Measurements from ENCODE around the gene IL17D.
A peak's percentile ranks its signal among the peaks of the same experiment; 100 is the strongest.
"Not testable (repeated sequence)": the region's sequence is repeated elsewhere in the genome, so short reads cannot be mapped to it uniquely, and the experiment has no call there.

Gene IL17D

GRCh38 chr13:20702915-20703779 lies at the start of gene IL17D:
Gene IL17D (plus strand): TSS chr13:20703699. CDS start chr13:20704002, 303 bp downstream.
- Mint-ChIP-seq H3K27me3 (peaks cover 9% of the 10 kb centered on the region), H3K9me3 (ENCODE audit: low read depth) (no peaks in the 10 kb centered on the region), H3K27ac (peak within 1 kb of the TSS; percentile 91), H3K36me3 (no peaks in the 10 kb centered on the region), H3K4me1 (ENCODE audit: low read depth) (peaks cover 15% of the 10 kb centered on the region), H3K4me3 (peak within 1 kb of the TSS; percentile 93)

GRCh38 chr13:20654156-20654555 lies 49.3 kb upstream of the IL17D start:
- no peaks in the 10 kb centered on the region for H3K27me3 Mint-ChIP-seq
- no peaks in the 10 kb centered on the region for H3K9me3 Mint-ChIP-seq (ENCODE audit: low read depth)
- peaks cover 3% of the 10 kb centered on the region for H3K36me3 Mint-ChIP-seq
- H3K27ac Mint-ChIP-seq: no peak overlapping the region
- H3K4me3 Mint-ChIP-seq: no peak overlapping the region
- H3K4me1 Mint-ChIP-seq (ENCODE audit: low read depth): no peaks in the 10 kb centered on the region

- H3K27ac Mint-ChIP-seq: no peak overlapping the region
- peaks cover 12% of the 10 kb centered on the region for H3K36me3 Mint-ChIP-seq
- no peaks in the 10 kb centered on the region for H3K4me1 Mint-ChIP-seq (ENCODE audit: low read depth)
- H3K9me3 Mint-ChIP-seq (ENCODE audit: low read depth): no peaks in the 10 kb centered on the region
- H3K4me3 Mint-ChIP-seq: no peak overlapping the region
- H3K27me3 Mint-ChIP-seq: no peaks in the 10 kb centered on the region
Measured at GRCh38 chr13:20658451-20659040, 45.0 kb upstream of the IL17D start.

DNA sequence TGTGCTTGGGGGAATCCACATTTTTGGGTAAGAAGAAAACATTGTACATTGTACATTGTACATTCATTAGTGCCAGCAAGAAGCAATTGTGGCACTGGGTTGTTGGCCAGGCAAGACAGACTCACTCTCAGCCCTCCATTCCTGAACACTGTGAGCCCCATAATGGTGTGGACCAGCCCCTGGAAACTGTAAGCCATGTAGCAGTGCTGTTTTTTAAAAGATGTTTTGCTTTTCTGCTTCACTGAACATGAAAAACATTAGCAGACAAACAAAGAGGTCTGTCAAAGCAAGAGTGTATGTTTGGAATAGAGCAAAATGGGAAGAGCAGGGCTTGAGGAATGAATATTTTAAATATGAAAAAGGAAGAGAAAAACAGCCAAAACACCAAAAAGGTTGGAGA lies 39.1 kb upstream of the IL17D start:
- Mint-ChIP-seq H3K27ac (no peak overlapping the region), H3K4me1 (ENCODE audit: low read depth) (no peaks in the 10 kb centered on the region), H3K27me3 (no peaks in the 10 kb centered on the region), H3K9me3 (ENCODE audit: low read depth) (no peaks in the 10 kb centered on the region), H3K4me3 (no peak overlapping the region), H3K36me3 (peaks cover 18% of the 10 kb centered on the region)

DNA sequence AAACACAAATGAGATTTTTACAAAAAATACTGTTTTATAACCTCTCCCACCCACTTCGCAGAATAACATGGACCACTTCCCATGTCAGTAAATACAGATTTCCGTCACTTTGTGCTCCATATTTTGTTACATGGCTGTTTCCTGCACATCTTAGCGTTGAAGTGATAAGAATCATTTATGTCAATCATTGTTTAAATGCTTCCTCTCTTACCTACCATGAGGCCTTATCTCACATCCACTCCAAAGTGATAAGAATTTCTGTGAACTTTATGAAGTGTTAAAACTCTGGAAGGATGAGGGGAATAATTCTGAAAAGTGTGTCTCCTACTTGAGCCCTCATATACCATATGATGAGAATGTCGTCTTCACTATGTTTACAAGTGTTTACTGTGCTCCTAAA lies 36.6 kb upstream of the IL17D start:
- H3K4me3 Mint-ChIP-seq: no peak overlapping the region
- peaks cover 14% of the 10 kb centered on the region for H3K36me3 Mint-ChIP-seq
- H3K27me3 Mint-ChIP-seq: no peaks in the 10 kb centered on the region
- no peak overlapping the region for H3K27ac Mint-ChIP-seq
- no peaks in the 10 kb centered on the region for H3K4me1 Mint-ChIP-seq (ENCODE audit: low read depth)
- H3K9me3 Mint-ChIP-seq (ENCODE audit: low read depth): no peaks in the 10 kb centered on the region

DNA sequence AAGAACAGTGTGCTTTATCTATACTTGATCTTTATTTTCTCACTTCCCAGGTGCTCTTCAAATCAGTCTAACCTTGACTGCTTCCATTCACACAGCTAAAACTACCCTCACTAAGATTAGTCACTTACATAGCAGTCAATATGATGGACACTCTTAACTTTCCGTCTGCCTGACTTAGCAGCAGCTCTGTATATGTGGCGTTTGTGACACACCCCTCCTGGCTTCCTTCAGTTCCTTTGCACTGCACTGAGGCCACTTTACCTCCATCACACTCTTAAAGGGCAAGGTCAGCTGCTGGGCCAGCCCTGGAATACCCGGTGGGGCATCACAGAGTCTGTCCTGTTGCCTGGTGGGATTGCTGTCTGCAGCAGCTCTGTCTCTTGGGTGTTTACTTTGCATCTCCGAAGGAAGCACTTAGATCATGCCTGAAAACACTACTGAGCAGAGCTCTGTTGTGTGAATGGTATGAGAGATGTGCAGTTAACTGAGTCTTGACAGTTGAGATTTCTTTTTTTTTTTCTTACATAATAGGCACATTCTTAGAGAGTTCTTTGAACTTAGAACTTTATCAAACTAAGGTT lies 35.6 kb upstream of the IL17D start:
- no peaks in the 10 kb centered on the region for H3K9me3 Mint-ChIP-seq (ENCODE audit: low read depth)
- H3K4me3 Mint-ChIP-seq: no peak overlapping the region
- no peaks in the 10 kb centered on the region for H3K4me1 Mint-ChIP-seq (ENCODE audit: low read depth)
- no peaks in the 10 kb centered on the region for H3K27me3 Mint-ChIP-seq
- no peak overlapping the region for H3K27ac Mint-ChIP-seq
- H3K36me3 Mint-ChIP-seq: peaks cover 12% of the 10 kb centered on the region

DNA sequence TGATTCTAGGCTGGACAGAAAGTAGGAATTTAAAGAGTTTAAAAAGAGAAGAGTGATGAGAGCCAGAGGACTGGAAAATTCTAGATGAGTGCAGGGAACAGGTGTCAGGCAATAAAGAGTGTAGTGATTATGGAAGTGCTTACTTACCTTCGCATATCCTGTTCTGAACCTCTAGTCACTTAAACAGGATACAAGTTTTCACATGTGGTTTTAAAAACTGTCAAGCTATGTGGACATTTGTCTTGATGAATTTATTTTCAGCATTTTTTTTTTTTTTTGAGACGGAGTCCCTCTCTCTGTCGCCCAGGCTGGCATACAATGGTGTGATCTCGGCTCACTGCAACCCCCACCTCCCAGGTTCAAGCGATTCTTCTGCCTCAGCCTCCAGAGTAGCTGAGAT lies 34.3 kb upstream of the IL17D start:
- Mint-ChIP-seq H3K4me3 (no peak overlapping the region), H3K4me1 (ENCODE audit: low read depth) (no peaks in the 10 kb centered on the region), H3K27ac (no peak overlapping the region), H3K27me3 (no peaks in the 10 kb centered on the region), H3K36me3 (peaks cover 18% of the 10 kb centered on the region), H3K9me3 (ENCODE audit: low read depth) (no peaks in the 10 kb centered on the region)

- Mint-ChIP-seq H3K9me3 (ENCODE audit: low read depth) (no peaks in the 10 kb centered on the region), H3K36me3 (peaks cover 15% of the 10 kb centered on the region), H3K4me3 (no peak overlapping the region), H3K4me1 (ENCODE audit: low read depth) (no peaks in the 10 kb centered on the region), H3K27me3 (no peaks in the 10 kb centered on the region), H3K27ac (no peak overlapping the region)
Measured at GRCh38 chr13:20671789-20672188, 31.7 kb upstream of the IL17D start.

- Mint-ChIP-seq H3K36me3 (peaks cover 15% of the 10 kb centered on the region), H3K27ac (no peak overlapping the region), H3K9me3 (ENCODE audit: low read depth) (no peaks in the 10 kb centered on the region), H3K4me3 (no peak overlapping the region), H3K4me1 (ENCODE audit: low read depth) (no peaks in the 10 kb centered on the region), H3K27me3 (no peaks in the 10 kb centered on the region)
Measured at GRCh38 chr13:20672772-20673171, 30.7 kb upstream of the IL17D start.

- H3K27ac Mint-ChIP-seq: no peak overlapping the region
- H3K9me3 Mint-ChIP-seq (ENCODE audit: low read depth): no peaks in the 10 kb centered on the region
- H3K27me3 Mint-ChIP-seq: no peaks in the 10 kb centered on the region
- peaks cover 15% of the 10 kb centered on the region for H3K36me3 Mint-ChIP-seq
- H3K4me1 Mint-ChIP-seq (ENCODE audit: low read depth): no peaks in the 10 kb centered on the region
- H3K4me3 Mint-ChIP-seq: no peak overlapping the region
Measured at GRCh38 chr13:20673715-20674114, 29.8 kb upstream of the IL17D start.

DNA sequence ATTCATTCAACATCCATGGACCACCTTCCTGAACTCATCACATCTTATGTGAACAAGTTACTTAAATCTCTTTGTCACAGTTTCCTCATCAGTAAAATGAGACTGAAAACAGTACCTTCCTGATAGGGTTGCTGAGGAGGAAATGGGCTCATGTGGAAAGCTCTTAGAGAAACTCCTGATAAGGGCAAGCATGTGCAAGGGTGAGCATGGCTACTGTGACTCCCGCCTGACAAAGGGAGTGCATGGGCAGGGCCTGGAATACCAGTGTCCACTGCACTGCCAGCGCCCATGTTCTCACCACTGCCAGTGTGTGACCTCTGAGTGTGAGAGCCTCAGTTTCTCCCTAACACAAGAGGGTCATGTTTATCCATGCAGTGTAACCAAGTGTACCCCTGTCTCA lies 27.3 kb upstream of the IL17D start:
- Mint-ChIP-seq H3K36me3 (peaks cover 14% of the 10 kb centered on the region), H3K4me3 (no peak overlapping the region), H3K9me3 (ENCODE audit: low read depth) (no peaks in the 10 kb centered on the region), H3K4me1 (ENCODE audit: low read depth) (no peaks in the 10 kb centered on the region), H3K27me3 (no peaks in the 10 kb centered on the region), H3K27ac (no peak overlapping the region)

GRCh38 chr13:20678606-20679005 lies 24.9 kb upstream of the IL17D start:
- H3K36me3 Mint-ChIP-seq: peaks cover 18% of the 10 kb centered on the region
- H3K4me1 Mint-ChIP-seq (ENCODE audit: low read depth): not testable (repeated sequence)

GRCh38 chr13:20679879-20680278 lies 23.6 kb upstream of the IL17D start:
- Mint-ChIP-seq H3K4me3 (no peak overlapping the region), H3K27ac (no peak overlapping the region), H3K9me3 (ENCODE audit: low read depth) (no peaks in the 10 kb centered on the region), H3K36me3 (peaks cover 12% of the 10 kb centered on the region), H3K27me3 (no peaks in the 10 kb centered on the region), H3K4me1 (ENCODE audit: low read depth) (no peaks in the 10 kb centered on the region)

More at GRCh38 chr13:20678606-20679005, 24.9 kb upstream of the IL17D start:
- H3K27ac Mint-ChIP-seq; H3K9me3 Mint-ChIP-seq (ENCODE audit: low read depth); H3K27me3 Mint-ChIP-seq; H3K4me3 Mint-ChIP-seq: not testable (repeated sequence)

DNA sequence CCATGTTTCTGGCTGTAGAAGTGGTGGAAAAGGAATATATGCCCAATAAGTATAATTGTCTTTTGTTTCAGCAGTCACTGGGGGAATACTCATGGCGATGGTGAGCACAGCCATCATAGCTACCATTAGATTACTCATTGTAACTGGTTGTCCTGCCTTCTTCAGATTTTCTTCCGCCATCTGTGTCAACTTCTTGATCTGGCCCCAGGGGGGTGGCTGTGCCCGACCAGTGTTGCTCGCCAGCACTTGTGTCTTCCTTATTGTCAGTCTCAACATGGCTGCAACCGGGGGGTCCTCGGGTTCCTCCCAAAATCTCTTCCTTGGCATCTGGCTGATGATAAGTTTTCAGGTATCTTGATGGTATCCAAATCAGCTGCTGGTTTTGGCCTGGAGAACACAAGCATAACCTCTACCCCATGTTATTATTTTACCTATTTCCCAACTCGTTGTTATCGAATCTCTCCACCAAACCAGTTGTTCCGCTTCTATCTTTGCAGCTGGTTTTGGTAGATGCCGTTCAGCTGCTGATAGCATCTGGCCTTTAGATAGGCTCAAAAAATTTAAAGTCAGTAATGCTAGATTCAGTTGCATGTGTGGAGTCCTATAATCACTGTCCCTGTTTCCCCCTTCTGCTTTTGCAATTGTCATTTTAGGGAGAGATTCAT lies 23.0 kb upstream of the IL17D start:
- Mint-ChIP-seq H3K36me3 (peaks cover 12% of the 10 kb centered on the region), H3K9me3 (ENCODE audit: low read depth) (no peaks in the 10 kb centered on the region), H3K4me3 (no peak overlapping the region), H3K27me3 (no peaks in the 10 kb centered on the region), H3K27ac (no peak overlapping the region), H3K4me1 (ENCODE audit: low read depth) (no peaks in the 10 kb centered on the region)

- not testable (repeated sequence) for H3K9me3 Mint-ChIP-seq (ENCODE audit: low read depth); H3K4me3 Mint-ChIP-seq; H3K27me3 Mint-ChIP-seq; H3K36me3 Mint-ChIP-seq; H3K4me1 Mint-ChIP-seq (ENCODE audit: low read depth); H3K27ac Mint-ChIP-seq
Measured at GRCh38 chr13:20681481-20681880, 22.0 kb upstream of the IL17D start.
